ENCODE data around the gene ZBTB17. TPM values are rescaled to one million over a fixed set of nuclear protein-coding genes. Genes with fewer than 3 reads are reported as not detected.
A peak's percentile ranks its signal among the peaks of the same experiment; 100 is the strongest.

The ZBTB17 gene
- total RNA-seq, 1 donor from 2014 or later, result 19.5 TPM

DNA sequence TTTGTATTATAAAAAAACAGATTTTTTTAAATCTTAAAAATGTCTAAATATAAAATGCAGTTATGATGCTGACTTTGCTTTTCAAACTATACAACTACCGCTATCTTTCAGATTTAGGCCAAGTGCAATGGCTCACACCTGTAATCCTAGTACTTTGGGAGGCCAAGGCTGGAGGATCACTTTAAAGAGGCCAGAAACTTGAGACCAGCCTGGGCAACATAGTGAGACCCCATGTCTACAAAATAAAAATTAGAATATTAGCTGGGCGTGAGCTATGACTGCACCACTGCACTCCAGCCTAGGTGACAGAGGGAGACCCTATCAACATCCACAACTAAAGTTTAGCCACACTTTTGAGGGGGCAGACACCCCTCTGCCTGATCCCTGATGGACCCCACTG lies 20.3 kb downstream of the ZBTB17 start:
- Histone ChIP-seq H3K9me3 (ENCODE audit: low read depth) (no peaks in the 10 kb centered on the region), H3F3A (ENCODE audit: low read depth) (peaks cover 5% of the 10 kb centered on the region), H3K36me3 (no peaks in the 10 kb centered on the region), H3K9ac (no peak overlapping the region), H3K4me2 (no peak overlapping the region), H2AFZ (replicated peaks) (no peak overlapping the region), H3K4me1 (peaks cover 10% of the 10 kb centered on the region), H3K27me3 (peaks cover 8% of the 10 kb centered on the region), H3K4me3 (no peak overlapping the region), H3K27ac (no peak overlapping the region), H3K79me2 (ENCODE audit: low read depth) (peaks cover 26% of the 10 kb centered on the region), H4K20me1 (ENCODE audit: low read depth) (peaks cover 93% of the 10 kb centered on the region)
- Mint-ChIP-seq H3K27me3 (ENCODE audit: insufficient read depth, low read depth) (peaks cover 4% of the 10 kb centered on the region), H3K27ac (no peak overlapping the region), H3K4me3 (no peak overlapping the region), H3K36me3 (peaks cover 7% of the 10 kb centered on the region), H3K9me3 (no peaks in the 10 kb centered on the region), H3K4me1 (peaks cover 63% of the 10 kb centered on the region)
- DNase-seq (ENCODE audit: low spot score), result no peak
- TF ChIP-seq EZH2 (IDR thresholded peaks at IDR 0.05) (no peak), EZH2phosphoT487 (IDR thresholded peaks at IDR 0.05) (no peak)
- TF ChIP-seq, protein P1, sequence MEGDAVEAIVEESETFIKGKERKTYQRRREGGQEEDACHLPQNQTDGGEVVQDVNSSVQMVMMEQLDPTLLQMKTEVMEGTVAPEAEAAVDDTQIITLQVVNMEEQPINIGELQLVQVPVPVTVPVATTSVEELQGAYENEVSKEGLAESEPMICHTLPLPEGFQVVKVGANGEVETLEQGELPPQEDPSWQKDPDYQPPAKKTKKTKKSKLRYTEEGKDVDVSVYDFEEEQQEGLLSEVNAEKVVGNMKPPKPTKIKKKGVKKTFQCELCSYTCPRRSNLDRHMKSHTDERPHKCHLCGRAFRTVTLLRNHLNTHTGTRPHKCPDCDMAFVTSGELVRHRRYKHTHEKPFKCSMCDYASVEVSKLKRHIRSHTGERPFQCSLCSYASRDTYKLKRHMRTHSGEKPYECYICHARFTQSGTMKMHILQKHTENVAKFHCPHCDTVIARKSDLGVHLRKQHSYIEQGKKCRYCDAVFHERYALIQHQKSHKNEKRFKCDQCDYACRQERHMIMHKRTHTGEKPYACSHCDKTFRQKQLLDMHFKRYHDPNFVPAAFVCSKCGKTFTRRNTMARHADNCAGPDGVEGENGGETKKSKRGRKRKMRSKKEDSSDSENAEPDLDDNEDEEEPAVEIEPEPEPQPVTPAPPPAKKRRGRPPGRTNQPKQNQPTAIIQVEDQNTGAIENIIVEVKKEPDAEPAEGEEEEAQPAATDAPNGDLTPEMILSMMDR (IDR thresholded peaks at IDR 0.05), result no peak

DNA sequence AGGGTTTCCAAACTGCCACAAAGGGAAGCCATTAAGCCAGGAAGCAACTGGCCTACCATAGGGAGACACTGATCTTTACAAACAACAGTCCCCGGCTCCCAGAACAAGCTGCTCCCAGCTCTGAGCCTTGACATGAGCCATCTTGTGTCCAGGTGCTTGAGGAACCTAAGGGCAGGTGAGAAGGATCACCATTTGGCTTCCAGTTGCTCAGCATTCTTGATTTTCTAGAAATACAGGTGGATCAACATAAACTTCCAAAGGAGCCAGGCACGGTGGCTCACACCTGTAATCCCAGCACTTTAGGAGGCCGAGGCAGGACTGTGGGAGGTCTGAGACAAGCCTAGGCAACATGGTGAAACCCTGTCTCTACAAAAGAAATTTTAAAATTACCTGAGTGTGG lies 21.6 kb downstream of the ZBTB17 start:
- Histone ChIP-seq H3K9ac (no peak overlapping the region), H2AFZ (replicated peaks) (no peak overlapping the region), H3F3A (ENCODE audit: low read depth) (peaks cover 5% of the 10 kb centered on the region), H3K27me3 (no peaks in the 10 kb centered on the region), H3K36me3 (no peaks in the 10 kb centered on the region), H3K27ac (no peak overlapping the region), H3K79me2 (ENCODE audit: low read depth) (peaks cover 21% of the 10 kb centered on the region), H3K4me1 (peaks cover 10% of the 10 kb centered on the region), H4K20me1 (ENCODE audit: low read depth) (peaks cover 94% of the 10 kb centered on the region), H3K9me3 (ENCODE audit: low read depth) (no peaks in the 10 kb centered on the region), H3K4me2 (no peak overlapping the region), H3K4me3 (no peak overlapping the region)
- Mint-ChIP-seq H3K27ac (no peak overlapping the region), H3K9me3 (no peaks in the 10 kb centered on the region), H3K27me3 (ENCODE audit: insufficient read depth, low read depth) (peaks cover 2% of the 10 kb centered on the region), H3K36me3 (peaks cover 7% of the 10 kb centered on the region), H3K4me1 (peaks cover 64% of the 10 kb centered on the region), H3K4me3 (no peak overlapping the region)
- no peak for TF ChIP-seq EZH2phosphoT487 (IDR thresholded peaks at IDR 0.05)
- no peak for TF ChIP-seq EZH2 (IDR thresholded peaks at IDR 0.05)
- TF ChIP-seq, protein P1 (IDR thresholded peaks at IDR 0.05), result no peak
- DNase-seq (ENCODE audit: low spot score), result no peak

DNA sequence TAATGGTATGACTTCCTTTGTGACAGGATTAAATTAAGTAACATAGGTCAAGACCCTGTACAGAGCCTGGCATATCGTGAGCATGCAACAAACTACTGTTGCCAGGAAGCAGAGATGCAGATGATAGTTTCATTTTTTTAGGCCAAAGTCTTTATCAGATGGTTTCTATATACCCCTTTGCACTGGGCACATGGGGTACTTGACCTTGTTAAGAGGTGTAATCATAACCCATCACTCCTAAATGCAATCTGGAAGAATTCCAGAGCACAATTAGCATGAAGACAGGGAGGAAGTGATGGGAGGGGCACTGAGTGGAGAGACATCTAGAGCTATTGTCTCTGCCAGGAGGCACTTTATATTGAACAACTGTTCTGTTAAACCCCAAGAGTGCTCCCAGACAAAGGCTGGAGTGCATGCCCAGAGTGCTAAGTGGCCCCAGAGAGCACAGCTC lies 22.1 kb downstream of the ZBTB17 start:
- H3K27ac ChIP-seq, result no peak overlapping the region
- peaks cover 94% of the 10 kb centered on the region for H4K20me1 ChIP-seq (ENCODE audit: low read depth)
- Mint-ChIP-seq H3K9me3 (no peaks in the 10 kb centered on the region), H3K4me1 (peaks cover 64% of the 10 kb centered on the region), H3K36me3 (peaks cover 10% of the 10 kb centered on the region), H3K4me3 (no peak overlapping the region), H3K27me3 (ENCODE audit: insufficient read depth, low read depth) (peaks cover 2% of the 10 kb centered on the region), H3K27ac (no peak overlapping the region)
- no peaks in the 10 kb centered on the region for H3K27me3 ChIP-seq
- peaks cover 5% of the 10 kb centered on the region for H3F3A ChIP-seq (ENCODE audit: low read depth)
- no peak overlapping the region for H3K4me2 ChIP-seq
- H3K79me2 ChIP-seq (ENCODE audit: low read depth), result peaks cover 21% of the 10 kb centered on the region
- H3K9ac ChIP-seq, result no peak overlapping the region
- peaks cover 10% of the 10 kb centered on the region for H3K4me1 ChIP-seq
- no peaks in the 10 kb centered on the region for H3K36me3 ChIP-seq
- DNase-seq (ENCODE audit: low spot score), result peak; percentile 33
- no peaks in the 10 kb centered on the region for H3K9me3 ChIP-seq (ENCODE audit: low read depth)
- no peak overlapping the region for H3K4me3 ChIP-seq
- H2AFZ ChIP-seq (replicated peaks), result no peak overlapping the region
- no peak for TF ChIP-seq EZH2phosphoT487 (IDR thresholded peaks at IDR 0.05)
- TF ChIP-seq, protein P1 (IDR thresholded peaks at IDR 0.05), result no peak
- TF ChIP-seq EZH2 (IDR thresholded peaks at IDR 0.05), result no peak

Data from neural progenitor cell (in vitro differentiated cells).